HCT116 (cell line): ENCODE data around the gene RPH3AL. TPM values are rescaled to one million over a fixed set of nuclear protein-coding genes. Genes with fewer than 3 reads are reported as not detected.
"Not testable (repeated sequence)": the region's sequence is repeated elsewhere in the genome, so short reads cannot be mapped to it uniquely, and the experiment has no call there.

Experiments used
- ATAC-seq: fragments of 200-7000 bp; cut with Tn5 transposase; 2 replicates; pipeline ENCODE4 v1.9.1; 2020; ENCODE audit warnings: mild to moderate bottlenecking, moderate library complexity
- BruUV-seq: library from RNA; stranded (reverse); fragments of 400-500 nt; replicated peaks from 2 replicates; lab custom pipeline; 2021; lab: Mats Ljungman, UMichigan
- CTCF ChIA-PET: fragments of 300-600 bp; sonication (Branson Sonifier 250); formaldehyde crosslinking; loops from one replicate; lab custom pipeline; 2021; ENCODE audit warnings: antibody characterized with exemption; lab: Charles Lee
- POLR2A ChIA-PET: fragments of 300-600, 350-600 bp; sonication (Branson Sonifier 250); formaldehyde crosslinking; loops from one replicate; lab custom pipeline; 2021; ENCODE audit warnings: antibody characterized with exemption; lab: Charles Lee
- RAD21 ChIA-PET, 2 experiments: fragments of 300-600 bp; sonication (Branson Sonifier 250); formaldehyde crosslinking; loops; one replicate each; lab custom pipeline; 2023; ENCODE audit warnings: low total read pairs in 2 of 2; ENCODE audit not compliant: uncharacterized antibody in 2 of 2, unreplicated experiment in 2 of 2, low non-redundant PET in 1 of 2; lab: Charles Lee
- DNase-seq: peaks from one replicate; pipeline ENCODE4 v3.0.0-alpha.2; 2010; ENCODE audit warnings: low read depth, low spot score
- H2AFZ ChIP-seq: fragments of 200-600 bp; shearing (Covaris generic), sonication (generic); 2 replicates; pipeline ENCODE4 v1.6.1; 2017; ENCODE audit warnings: low read depth, mixed run types, mixed read lengths, antibody characterized with exemption, low read length; ENCODE audit not compliant: poor library complexity, severe bottlenecking
- H3K27ac ChIP-seq: 2 replicates; pipeline ENCODE4 v1.5.1; 2012; ENCODE audit warnings: low read depth, low read length
- H3K27me3 ChIP-seq: fragments of 200-600 bp; sonication (generic); 2 replicates; pipeline ENCODE4 v1.6.1; 2016; ENCODE audit warnings: mixed run types, low read length, mixed read lengths; ENCODE audit not compliant: insufficient read depth
- H3K36me3 ChIP-seq, 2 experiments: fragments of 200-500 bp in 1 of 2; fragments of 200-600 bp in 1 of 2; sonication (Bioruptor generic) in 1 of 2; sonication (generic) in 1 of 2; 2 replicates each; pipeline versions ENCODE4 v1.5.1 to v1.6.1; 2014 to 2016; ENCODE audit warnings: low read length in 2 of 2, inconsistent platforms in 1 of 2, mixed read lengths in 1 of 2, mixed run types in 1 of 2; ENCODE audit not compliant: insufficient read depth in 2 of 2, control insufficient read depth in 1 of 2
- H3K4me1 ChIP-seq, 2 experiments: fragments of 200-600 bp in 1 of 2; sonication (generic) in 1 of 2; 2 replicates each; pipeline versions ENCODE4 v1.5.1 to v1.6.1; 2012 to 2017; ENCODE audit warnings: low read length in 2 of 2, inconsistent platforms in 1 of 2, mild to moderate bottlenecking in 1 of 2, mixed read lengths in 1 of 2, mixed run types in 1 of 2, moderate library complexity in 1 of 2; ENCODE audit not compliant: insufficient read depth in 2 of 2, control insufficient read depth in 1 of 2
- H3K4me2 ChIP-seq: fragments of 200-600 bp; sonication (generic); 2 replicates; pipeline ENCODE4 v1.6.1; 2017; ENCODE audit warnings: mixed run types, low read length, mixed read lengths
- H3K4me3 ChIP-seq, 2 experiments: fragments of 200-600 bp in 1 of 2; sonication (generic) in 1 of 2; replicated peaks in 1 of 2; 2 replicates each; pipeline ENCODE4 v1.5.1; 2011 to 2016; ENCODE audit warnings: low read length in 2 of 2, control low read depth in 1 of 2, low read depth in 1 of 2, mild to moderate bottlenecking in 1 of 2, mixed read lengths in 1 of 2, mixed run types in 1 of 2
- H3K79me2 ChIP-seq: fragments of 200-600 bp; sonication (generic); 2 replicates; pipeline ENCODE4 v1.6.1; 2017; ENCODE audit warnings: mild to moderate bottlenecking, mixed run types, low read length, moderate library complexity, mixed read lengths; ENCODE audit not compliant: insufficient read depth
- H3K9ac ChIP-seq: fragments of 200-600 bp; sonication (generic); 2 replicates; pipeline ENCODE4 v1.6.1; 2016; ENCODE audit warnings: low read length, mixed read lengths
- H3K9me2 ChIP-seq: fragments of 200-600 bp; sonication (generic), shearing (Covaris generic); 2 replicates; pipeline ENCODE4 v1.6.1; 2017; ENCODE audit warnings: mixed run types, mild to moderate bottlenecking, moderate library complexity; ENCODE audit not compliant: insufficient read depth
- H3K9me3 ChIP-seq, 2 experiments: fragments of 200-500 bp in 1 of 2; fragments of 200-600 bp in 1 of 2; sonication (Bioruptor generic) in 1 of 2; sonication (generic) in 1 of 2; 2 replicates each; pipeline ENCODE4 v1.6.1; 2014 to 2017; ENCODE audit warnings: low read length in 2 of 2, mixed read lengths in 2 of 2, inconsistent platforms in 1 of 2, low read depth in 1 of 2, mild to moderate bottlenecking in 1 of 2, mixed run types in 1 of 2, moderate library complexity in 1 of 2; ENCODE audit not compliant: control insufficient read depth in 1 of 2, insufficient read depth in 1 of 2
- H4K20me1 ChIP-seq: fragments of 200-600 bp; sonication (generic), shearing (Covaris generic); 2 replicates; pipeline ENCODE4 v1.6.1; 2017; ENCODE audit warnings: mixed run types, mild to moderate bottlenecking, moderate library complexity; ENCODE audit not compliant: insufficient read depth
- CEBPB ChIP-seq: IDR thresholded peaks from 2 replicates; pipeline ENCODE4 v1.6.1; 2012; ENCODE audit warnings: low read depth
- ELF1 ChIP-seq: IDR thresholded peaks from 2 replicates; pipeline ENCODE4 v1.6.1; 2012; ENCODE audit warnings: low read depth, borderline replicate concordance
- EZH2 ChIP-seq: fragments of 200-600 bp; sonication (generic); IDR thresholded peaks from 2 replicates; pipeline ENCODE4 v1.6.1; 2017; ENCODE audit warnings: antibody characterized with exemption, mixed run types
- EZH2phosphoT487 ChIP-seq: fragments of 200-600 bp; IDR thresholded peaks from 2 replicates; pipeline ENCODE4 v1.6.1; 2018; ENCODE audit warnings: antibody characterized with exemption, borderline replicate concordance
- FOSL1 ChIP-seq: IDR thresholded peaks from 2 replicates; pipeline ENCODE4 v1.6.1; 2012; ENCODE audit warnings: low read depth
- SIN3A ChIP-seq: IDR thresholded peaks from 2 replicates; pipeline ENCODE4 v1.6.1; 2012; ENCODE audit warnings: low read depth
- SP1 ChIP-seq: IDR thresholded peaks from 2 replicates; pipeline ENCODE4 v1.6.1; 2012; ENCODE audit warnings: low read depth
- intact Hi-C: fragments of 100-400 bp; cut with micrococcal nuclease; formaldehyde crosslinking; loops from 2 replicates; pipeline ENCODE4 v1.10.0; 2022
- total RNA-seq: library from RNA; stranded (reverse); gene quantifications from one replicate; pipeline ENCODE4 v1.2.1, GENCODE V29; 2021; ENCODE audit not compliant: unreplicated experiment
- TF ChIP-seq, protein P1 (sequence below): IDR thresholded peaks from 2 replicates; pipeline ENCODE4 v1.6.1; 2012
- TF ChIP-seq, protein P2 (sequence below): IDR thresholded peaks from 2 replicates; pipeline ENCODE4 v1.6.1; 2012; ENCODE audit warnings: low read depth
- TF ChIP-seq, protein P3 (sequence below): IDR thresholded peaks from 2 replicates; pipeline ENCODE4 v1.6.1; 2012
- TF ChIP-seq, protein P4 (sequence below), 3 experiments: fragments of 200-600 bp in 1 of 3; sonication (generic) in 1 of 3; IDR thresholded peaks in 2 of 3; conservative IDR thresholded peaks in 1 of 3; 2 replicates each; pipeline ENCODE4 v1.5.1; 2012 to 2017; ENCODE audit warnings: low read depth in 2 of 3, low read length in 2 of 3, antibody characterized with exemption in 1 of 3, borderline replicate concordance in 1 of 3, control low read depth in 1 of 3, mild to moderate bottlenecking in 1 of 3, mixed read lengths in 1 of 3, mixed run types in 1 of 3, moderate library complexity in 1 of 3; ENCODE audit not compliant: insufficient read depth in 1 of 3

RPH3AL gene
- total RNA-seq, 1 experiment from 2014 or later: 17.0 TPM

DNA sequence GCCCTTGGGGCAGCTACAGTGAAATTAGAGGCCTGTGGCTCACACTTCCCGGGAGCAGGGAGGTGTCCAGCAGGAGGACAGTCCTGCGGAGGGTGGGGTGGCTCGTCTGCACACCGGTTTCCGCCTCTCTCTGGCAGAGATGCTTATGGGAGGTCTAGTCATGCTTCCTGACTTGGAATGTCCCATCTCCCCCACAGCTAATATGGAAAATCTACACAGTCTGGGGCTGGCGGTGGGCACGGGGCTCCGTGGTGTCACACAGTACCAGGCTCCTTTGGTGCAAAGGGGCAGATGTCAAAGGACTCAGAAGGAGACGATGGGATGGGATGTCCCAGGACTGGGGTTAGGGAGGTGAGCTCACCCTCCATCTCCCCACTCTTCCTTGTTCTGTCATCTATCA lies 127.1 kb downstream of the RPH3AL start:
- POLR2A ChIA-PET: no interaction called here
- CTCF ChIA-PET: no interaction called here
- RAD21 ChIA-PET: no interaction called here

DNA sequence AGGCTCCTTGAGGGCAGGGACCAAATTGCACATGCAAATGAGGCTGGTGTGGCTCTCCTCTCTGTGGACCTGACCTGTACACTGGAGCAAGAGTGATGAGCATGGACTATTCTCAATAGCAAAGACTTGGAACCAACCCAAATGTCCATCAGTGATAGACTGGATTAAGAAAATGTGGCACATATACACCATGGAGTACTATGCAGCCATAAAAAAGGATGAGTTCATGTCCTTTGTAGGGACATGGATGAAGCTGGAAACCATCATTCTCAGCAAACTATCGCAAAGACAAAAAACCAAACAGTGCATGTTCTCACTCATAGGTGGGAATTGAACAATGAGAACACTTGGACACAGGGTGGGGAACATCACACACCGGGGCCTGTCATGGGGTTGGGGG lies 128.0 kb downstream of the RPH3AL start:
- CTCF ChIA-PET: not testable (repeated sequence)

More for the DNA sequence above, 127.1 kb downstream of the RPH3AL start:
- H2AFZ ChIP-seq: no peak overlapping the region
- no peak for TF ChIP-seq ELF1
- TF ChIP-seq EZH2: no peak
- no peak for TF ChIP-seq SIN3A
- TF ChIP-seq FOSL1: no peak
- TF ChIP-seq, protein P1, sequence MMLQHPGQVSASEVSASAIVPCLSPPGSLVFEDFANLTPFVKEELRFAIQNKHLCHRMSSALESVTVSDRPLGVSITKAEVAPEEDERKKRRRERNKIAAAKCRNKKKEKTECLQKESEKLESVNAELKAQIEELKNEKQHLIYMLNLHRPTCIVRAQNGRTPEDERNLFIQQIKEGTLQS: no peak
- no peak for TF ChIP-seq EZH2phosphoT487
- TF ChIP-seq, protein P2, sequence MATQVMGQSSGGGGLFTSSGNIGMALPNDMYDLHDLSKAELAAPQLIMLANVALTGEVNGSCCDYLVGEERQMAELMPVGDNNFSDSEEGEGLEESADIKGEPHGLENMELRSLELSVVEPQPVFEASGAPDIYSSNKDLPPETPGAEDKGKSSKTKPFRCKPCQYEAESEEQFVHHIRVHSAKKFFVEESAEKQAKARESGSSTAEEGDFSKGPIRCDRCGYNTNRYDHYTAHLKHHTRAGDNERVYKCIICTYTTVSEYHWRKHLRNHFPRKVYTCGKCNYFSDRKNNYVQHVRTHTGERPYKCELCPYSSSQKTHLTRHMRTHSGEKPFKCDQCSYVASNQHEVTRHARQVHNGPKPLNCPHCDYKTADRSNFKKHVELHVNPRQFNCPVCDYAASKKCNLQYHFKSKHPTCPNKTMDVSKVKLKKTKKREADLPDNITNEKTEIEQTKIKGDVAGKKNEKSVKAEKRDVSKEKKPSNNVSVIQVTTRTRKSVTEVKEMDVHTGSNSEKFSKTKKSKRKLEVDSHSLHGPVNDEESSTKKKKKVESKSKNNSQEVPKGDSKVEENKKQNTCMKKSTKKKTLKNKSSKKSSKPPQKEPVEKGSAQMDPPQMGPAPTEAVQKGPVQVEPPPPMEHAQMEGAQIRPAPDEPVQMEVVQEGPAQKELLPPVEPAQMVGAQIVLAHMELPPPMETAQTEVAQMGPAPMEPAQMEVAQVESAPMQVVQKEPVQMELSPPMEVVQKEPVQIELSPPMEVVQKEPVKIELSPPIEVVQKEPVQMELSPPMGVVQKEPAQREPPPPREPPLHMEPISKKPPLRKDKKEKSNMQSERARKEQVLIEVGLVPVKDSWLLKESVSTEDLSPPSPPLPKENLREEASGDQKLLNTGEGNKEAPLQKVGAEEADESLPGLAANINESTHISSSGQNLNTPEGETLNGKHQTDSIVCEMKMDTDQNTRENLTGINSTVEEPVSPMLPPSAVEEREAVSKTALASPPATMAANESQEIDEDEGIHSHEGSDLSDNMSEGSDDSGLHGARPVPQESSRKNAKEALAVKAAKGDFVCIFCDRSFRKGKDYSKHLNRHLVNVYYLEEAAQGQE: no peak
- TF ChIP-seq CEBPB: no peak
- no peak for TF ChIP-seq SP1
- TF ChIP-seq, protein P3, sequence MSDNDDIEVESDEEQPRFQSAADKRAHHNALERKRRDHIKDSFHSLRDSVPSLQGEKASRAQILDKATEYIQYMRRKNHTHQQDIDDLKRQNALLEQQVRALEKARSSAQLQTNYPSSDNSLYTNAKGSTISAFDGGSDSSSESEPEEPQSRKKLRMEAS: no peak
- TF ChIP-seq, protein P4, sequence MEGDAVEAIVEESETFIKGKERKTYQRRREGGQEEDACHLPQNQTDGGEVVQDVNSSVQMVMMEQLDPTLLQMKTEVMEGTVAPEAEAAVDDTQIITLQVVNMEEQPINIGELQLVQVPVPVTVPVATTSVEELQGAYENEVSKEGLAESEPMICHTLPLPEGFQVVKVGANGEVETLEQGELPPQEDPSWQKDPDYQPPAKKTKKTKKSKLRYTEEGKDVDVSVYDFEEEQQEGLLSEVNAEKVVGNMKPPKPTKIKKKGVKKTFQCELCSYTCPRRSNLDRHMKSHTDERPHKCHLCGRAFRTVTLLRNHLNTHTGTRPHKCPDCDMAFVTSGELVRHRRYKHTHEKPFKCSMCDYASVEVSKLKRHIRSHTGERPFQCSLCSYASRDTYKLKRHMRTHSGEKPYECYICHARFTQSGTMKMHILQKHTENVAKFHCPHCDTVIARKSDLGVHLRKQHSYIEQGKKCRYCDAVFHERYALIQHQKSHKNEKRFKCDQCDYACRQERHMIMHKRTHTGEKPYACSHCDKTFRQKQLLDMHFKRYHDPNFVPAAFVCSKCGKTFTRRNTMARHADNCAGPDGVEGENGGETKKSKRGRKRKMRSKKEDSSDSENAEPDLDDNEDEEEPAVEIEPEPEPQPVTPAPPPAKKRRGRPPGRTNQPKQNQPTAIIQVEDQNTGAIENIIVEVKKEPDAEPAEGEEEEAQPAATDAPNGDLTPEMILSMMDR (IDR thresholded peaks at IDR 0.05 in 2 of 3, conservative IDR thresholded peaks at IDR 0.05 in 1 of 3; ENCODE audit: borderline replicate concordance in 1 of 3, insufficient read depth in 1 of 3, low read depth in 2 of 3, low read length in 2 of 3): no peak
- BruUV-seq: no TSS peak
- H3K9ac ChIP-seq: no peak overlapping the region
- no peaks in the 10 kb centered on the region for H3K79me2 ChIP-seq
- no peak overlapping the region for H3K4me3 ChIP-seq
- no peaks in the 10 kb centered on the region for H3K9me3 ChIP-seq
- no peak for ATAC-seq
- intact Hi-C loops: no loop called here
- H3K27ac ChIP-seq: no peak overlapping the region
- no peaks in the 10 kb centered on the region for H3K27me3 ChIP-seq
- no peaks in the 10 kb centered on the region for H3K36me3 ChIP-seq
- H3K9me2 ChIP-seq: no peaks in the 10 kb centered on the region
- DNase-seq: no peak
- no peaks in the 10 kb centered on the region for H4K20me1 ChIP-seq
- no peak overlapping the region for H3K4me2 ChIP-seq
- no peaks in the 10 kb centered on the region for H3K4me1 ChIP-seq

More for the DNA sequence above, 128.0 kb downstream of the RPH3AL start:
- H3K9ac ChIP-seq, DNase-seq, intact Hi-C loops, H3K9me3 ChIP-seq, H3K4me3 ChIP-seq, H3K79me2 ChIP-seq, H3K36me3 ChIP-seq, POLR2A ChIA-PET, H3K27ac ChIP-seq, H4K20me1 ChIP-seq, H2AFZ ChIP-seq, BruUV-seq, H3K4me1 ChIP-seq, ATAC-seq, H3K4me2 ChIP-seq, H3K9me2 ChIP-seq, H3K27me3 ChIP-seq, RAD21 ChIA-PET: not testable (repeated sequence)
